OCI-LY7 (cell line): ENCODE results near the gene TNP2. TPM values are rescaled to one million over a fixed set of nuclear protein-coding genes. Genes with fewer than 3 reads are reported as not detected.

Experiments
- Bru-seq: library from RNA; stranded (reverse); fragments of 400-500 nt; gene quantifications from one replicate; lab custom pipeline; 2021; lab: Mats Ljungman, UMichigan
- BruChase-seq, 2 experiments: library from RNA; stranded (reverse); fragments of 400-500 nt; gene quantifications; one replicate each; lab custom pipeline; 2021; lab: Mats Ljungman, UMichigan
- BruUV-seq: library from RNA; stranded (reverse); fragments of 400-500 nt; replicated peaks from 2 replicates; lab custom pipeline; 2021; lab: Mats Ljungman, UMichigan
- CTCF ChIA-PET: fragments of 300-600 bp; sonication (Branson Sonifier 250); formaldehyde crosslinking; loops from one replicate; lab custom pipeline; 2022; ENCODE audit warnings: antibody characterized with exemption; ENCODE audit not compliant: unreplicated experiment; lab: Charles Lee
- POLR2A ChIA-PET: fragments of 300-600 bp; sonication (Branson Sonifier 250); formaldehyde crosslinking; loops from one replicate; lab custom pipeline; 2022; ENCODE audit warnings: antibody characterized with exemption; lab: Charles Lee
- DNase-seq: peaks from one replicate; pipeline ENCODE4 v3.0.0-alpha.2; 2015; ENCODE audit warnings: low spot score
- H2AFZ ChIP-seq: fragments of 200-600 bp; sonication (generic), shearing (Covaris generic); 2 replicates; pipeline ENCODE4 v1.6.1; 2014; ENCODE audit warnings: mild to moderate bottlenecking, antibody characterized with exemption, low read length, moderate library complexity
- H3K27ac ChIP-seq: fragments of 200-600 bp; sonication (generic); 2 replicates; pipeline ENCODE4 v1.5.1; 2014; ENCODE audit warnings: mixed run types, low read depth, mild to moderate bottlenecking, moderate library complexity, low read length, inconsistent platforms; ENCODE audit not compliant: poor library complexity, severe bottlenecking
- H3K36me3 ChIP-seq: fragments of 200-600 bp; sonication (generic); 2 replicates; pipeline ENCODE4 v1.6.1; 2014; ENCODE audit warnings: mild to moderate bottlenecking, antibody characterized with exemption, low read length, moderate library complexity, mixed read lengths; ENCODE audit not compliant: insufficient read depth
- H3K4me1 ChIP-seq: fragments of 200-600 bp; sonication (generic); 2 replicates; pipeline ENCODE4 v1.5.1; 2014; ENCODE audit warnings: mild to moderate bottlenecking, low read length; ENCODE audit not compliant: insufficient read depth, poor library complexity, severe bottlenecking
- H3K4me2 ChIP-seq: fragments of 200-600 bp; sonication (generic); 2 replicates; pipeline ENCODE4 v1.6.1; 2014; ENCODE audit warnings: mild to moderate bottlenecking, low read length
- H3K4me3 ChIP-seq: fragments of 200-600 bp; sonication (generic); 2 replicates; pipeline ENCODE4 v1.5.1; 2014; ENCODE audit warnings: mild to moderate bottlenecking, low read depth, low read length; ENCODE audit not compliant: poor library complexity, severe bottlenecking
- H3K79me2 ChIP-seq: fragments of 200-600 bp; sonication (generic); 2 replicates; pipeline ENCODE4 v1.6.1; 2016; ENCODE audit warnings: low read depth, mild to moderate bottlenecking, low read length, moderate library complexity, mixed read lengths; ENCODE audit not compliant: insufficient read depth
- H3K9me2 ChIP-seq: fragments of 200-600 bp; sonication (generic); 2 replicates; pipeline ENCODE4 v1.6.1; 2016; ENCODE audit warnings: mild to moderate bottlenecking, low read length, mixed read lengths; ENCODE audit not compliant: insufficient read depth
- H3K9me3 ChIP-seq: fragments of 200-600 bp; sonication (generic); 2 replicates; pipeline ENCODE4 v1.6.1; 2014; ENCODE audit warnings: mild to moderate bottlenecking, mixed run types, low read length, mixed read lengths
- H4K20me1 ChIP-seq: fragments of 200-600 bp; sonication (generic); 2 replicates; pipeline ENCODE4 v1.6.1; 2014; ENCODE audit warnings: mild to moderate bottlenecking, antibody characterized with exemption, low read length, moderate library complexity, mixed read lengths; ENCODE audit not compliant: insufficient read depth
- EZH2phosphoT487 ChIP-seq: fragments of 200-600 bp; sonication (generic); IDR thresholded peaks from 2 replicates; pipeline ENCODE4 v1.6.1; 2018; ENCODE audit warnings: low read depth, borderline replicate concordance, mild to moderate bottlenecking, mixed run types, antibody characterized with exemption, low read length, moderate library complexity, mixed read lengths
- intact Hi-C: fragments of 100-400 bp; cut with micrococcal nuclease; formaldehyde crosslinking; loops from one replicate; pipeline ENCODE4 v1.10.0; 2022; ENCODE audit not compliant: unreplicated experiment
- long read RNA-seq: library from polyadenylated mRNA; stranded (forward); transcript quantifications from one replicate; pipeline ENCODE4 v2.0.0, GENCODE V29; 2022
- total RNA-seq, 2 experiments: library from RNA; depleted of rRNA in 1 of 2; stranded (reverse); fragments of >200 nt in 1 of 2; shearing (Covaris generic) in 1 of 2; gene quantifications; 2 replicates each; pipeline ENCODE4 v1.2.3, GENCODE V29; 2014 to 2022
- TF ChIP-seq, protein P1 (sequence below): fragments of 200-600 bp; sonication (generic); conservative IDR thresholded peaks from 2 replicates; pipeline ENCODE4 v1.5.1; 2014; ENCODE audit warnings: mild to moderate bottlenecking, antibody characterized with exemption, low read length, moderate library complexity, mixed read lengths

TNP2 gene
- not detected in 2 replicates for total RNA-seq (2014; rRNA removed; shearing (Covaris generic))
- not detected in 2 replicates for total RNA-seq (2022)
- Bru-seq, nascent RNA = not detected
- BruChase-seq, experiment 1, labeled RNA remaining after a 6-hour chase = not detected
- not detected for BruChase-seq, experiment 2, labeled RNA remaining after a 2-hour chase
- long read RNA-seq = 0 reads

DNA sequence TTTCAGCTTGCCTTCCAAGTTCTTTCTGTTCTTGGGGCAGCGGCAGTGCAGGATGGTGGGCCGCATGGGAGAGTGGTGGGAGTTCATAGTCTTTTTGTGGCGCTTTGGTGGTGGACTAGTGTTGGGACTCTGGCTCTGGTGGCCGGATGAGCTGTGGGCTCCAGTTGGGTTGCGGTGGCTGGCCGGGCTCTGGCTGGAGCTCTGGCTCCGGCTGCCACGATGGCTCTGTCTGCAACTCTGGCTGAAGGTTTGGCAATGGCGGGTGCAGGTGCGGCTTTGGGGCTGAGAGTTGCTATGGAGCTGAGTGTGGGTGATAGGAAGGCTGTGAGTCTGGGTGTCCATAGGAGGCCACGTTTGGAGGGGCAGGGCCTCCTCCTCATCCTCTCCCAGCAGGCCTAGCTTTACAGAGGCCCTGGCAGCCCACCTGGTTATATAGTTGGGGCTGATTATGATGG lies at the start of gene TNP2:
TSS of gene TNP2 (minus strand) at position 405 of the 455 bp plus-strand sequence. CDS start at position 342, 63 bp downstream.
- CTCF ChIA-PET = interaction anchor here (0.5 kb wide), 1 partner anchor 301 kb away, joined by 3 read pairs; no protein-coding TSS in a partner anchor
- TF ChIP-seq EZH2phosphoT487 = no peak
- TF ChIP-seq, protein P1, sequence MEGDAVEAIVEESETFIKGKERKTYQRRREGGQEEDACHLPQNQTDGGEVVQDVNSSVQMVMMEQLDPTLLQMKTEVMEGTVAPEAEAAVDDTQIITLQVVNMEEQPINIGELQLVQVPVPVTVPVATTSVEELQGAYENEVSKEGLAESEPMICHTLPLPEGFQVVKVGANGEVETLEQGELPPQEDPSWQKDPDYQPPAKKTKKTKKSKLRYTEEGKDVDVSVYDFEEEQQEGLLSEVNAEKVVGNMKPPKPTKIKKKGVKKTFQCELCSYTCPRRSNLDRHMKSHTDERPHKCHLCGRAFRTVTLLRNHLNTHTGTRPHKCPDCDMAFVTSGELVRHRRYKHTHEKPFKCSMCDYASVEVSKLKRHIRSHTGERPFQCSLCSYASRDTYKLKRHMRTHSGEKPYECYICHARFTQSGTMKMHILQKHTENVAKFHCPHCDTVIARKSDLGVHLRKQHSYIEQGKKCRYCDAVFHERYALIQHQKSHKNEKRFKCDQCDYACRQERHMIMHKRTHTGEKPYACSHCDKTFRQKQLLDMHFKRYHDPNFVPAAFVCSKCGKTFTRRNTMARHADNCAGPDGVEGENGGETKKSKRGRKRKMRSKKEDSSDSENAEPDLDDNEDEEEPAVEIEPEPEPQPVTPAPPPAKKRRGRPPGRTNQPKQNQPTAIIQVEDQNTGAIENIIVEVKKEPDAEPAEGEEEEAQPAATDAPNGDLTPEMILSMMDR = no peak
- no TSS peak for BruUV-seq
- no peaks in the 10 kb centered on the region for H3K9me2 ChIP-seq
- no peaks in the 10 kb centered on the region for H4K20me1 ChIP-seq
- no peak within 1 kb of the TSS for H3K4me2 ChIP-seq
- no peak within 1 kb of the TSS for H3K27ac ChIP-seq
- no peaks in the 10 kb centered on the region for H3K79me2 ChIP-seq
- intact Hi-C loops = no loop called here
- no peak within 1 kb of the TSS for H2AFZ ChIP-seq
- no peaks in the 10 kb centered on the region for H3K36me3 ChIP-seq
- H3K9me3 ChIP-seq = no peaks in the 10 kb centered on the region
- POLR2A ChIA-PET = no interaction called here
- DNase-seq = no peak
- H3K4me1 ChIP-seq = peaks cover 11% of the 10 kb centered on the region
- no peak within 1 kb of the TSS for H3K4me3 ChIP-seq

DNA sequence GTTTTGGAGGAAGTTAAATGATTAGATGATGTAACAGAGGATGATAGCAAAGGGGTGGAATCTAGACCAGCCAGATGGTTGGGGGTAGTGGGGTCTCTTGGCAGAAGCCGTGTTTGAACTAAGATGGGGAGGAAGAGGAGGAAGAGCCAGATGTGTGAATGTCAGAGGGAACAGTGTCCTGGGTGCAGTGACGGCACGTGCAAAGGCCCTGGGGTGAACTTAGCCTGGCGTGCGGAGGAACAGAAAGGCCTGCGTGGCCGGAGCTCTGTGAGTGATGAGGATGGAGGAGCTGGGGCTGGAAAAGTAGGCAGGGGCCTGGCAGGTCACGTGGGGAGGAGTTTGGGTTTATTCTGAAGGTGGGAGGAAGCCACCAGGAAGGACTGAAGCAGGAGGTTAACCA lies 49.7 kb upstream of the TNP2 start:
- Histone ChIP-seq H3K4me3 (no peak overlapping the region), H3K9me3 (no peaks in the 10 kb centered on the region), H3K36me3 (no peaks in the 10 kb centered on the region), H3K27ac (no peak overlapping the region), H3K79me2 (no peaks in the 10 kb centered on the region), H2AFZ (no peak overlapping the region), H3K4me1 (peaks cover 58% of the 10 kb centered on the region), H3K4me2 (no peak overlapping the region), H4K20me1 (no peaks in the 10 kb centered on the region), H3K9me2 (no peaks in the 10 kb centered on the region)
- ChIA-PET POLR2A (interaction anchor here (0.5 to 1.6 kb wide), 6 partner anchors 9 to 355 kb away, joined by 3 to 8 read pairs (median 4); no protein-coding TSS in a partner anchor), CTCF (no interaction called here)
- no peak for DNase-seq
- no TSS peak for BruUV-seq
- intact Hi-C loops = no loop called here
- TF ChIP-seq, protein P1 = no peak
- no peak for TF ChIP-seq EZH2phosphoT487
